GM12864 (cell line): ENCODE data around the gene SBK2.
"Not testable (repeated sequence)": the region's sequence is repeated elsewhere in the genome, so short reads cannot be mapped to it uniquely, and the experiment has no call there.

Experiments used
- DNase-seq: peaks from one replicate; pipeline ENCODE4 v3.0.0-alpha.2; 2011; ENCODE audit warnings: low read depth
- H3K4me3 ChIP-seq: 2 replicates; pipeline ENCODE4 v1.5.1; 2011; ENCODE audit warnings: mild to moderate bottlenecking, low read depth, low read length, control low read depth
- TF ChIP-seq, protein P1 (sequence below): IDR thresholded peaks from 2 replicates; pipeline ENCODE4 v1.5.1; 2011; ENCODE audit warnings: low read depth, mild to moderate bottlenecking, moderate library complexity, low read length, control low read depth, inconsistent platforms; ENCODE audit errors: missing control alignments

SBK2 gene

DNA sequence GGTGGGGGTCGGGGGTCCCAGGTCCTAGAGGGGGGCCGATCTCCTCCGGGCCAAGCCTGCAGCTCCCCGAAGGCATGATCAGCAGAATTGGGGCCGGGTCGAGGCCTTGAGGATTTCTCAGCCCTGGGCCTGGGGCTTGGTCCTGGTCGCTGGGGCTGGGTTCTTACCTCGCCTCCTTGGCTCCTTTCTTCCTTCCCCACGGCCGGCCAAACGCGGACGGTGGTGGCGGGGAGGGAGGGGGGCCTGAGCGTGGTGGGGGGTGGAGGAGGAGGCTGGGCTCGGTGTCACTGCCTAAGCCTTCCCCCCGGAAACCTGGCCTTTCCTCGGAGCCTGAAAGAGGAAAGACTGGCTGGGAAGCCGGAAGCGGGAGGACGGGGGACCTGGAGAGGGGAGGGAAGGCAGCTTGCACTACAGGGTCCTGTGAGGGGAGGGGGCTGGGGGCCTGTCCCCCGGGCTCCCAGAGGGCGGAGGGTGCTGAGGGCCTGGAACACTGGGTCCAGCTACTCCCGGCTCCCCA is 43.8 kb upstream of the SBK2 start, which contains the start of gene ZNF579:
Gene ZNF579, minus strand, starts transcription at position 221 of the 517 bp plus-strand sequence. CDS start 1,209 bp downstream, outside the sequence.
- peak within 1 kb of the TSS; percentile 81 for H3K4me3 ChIP-seq
- peak; percentile 59 for DNase-seq
- TF ChIP-seq, protein P1, sequence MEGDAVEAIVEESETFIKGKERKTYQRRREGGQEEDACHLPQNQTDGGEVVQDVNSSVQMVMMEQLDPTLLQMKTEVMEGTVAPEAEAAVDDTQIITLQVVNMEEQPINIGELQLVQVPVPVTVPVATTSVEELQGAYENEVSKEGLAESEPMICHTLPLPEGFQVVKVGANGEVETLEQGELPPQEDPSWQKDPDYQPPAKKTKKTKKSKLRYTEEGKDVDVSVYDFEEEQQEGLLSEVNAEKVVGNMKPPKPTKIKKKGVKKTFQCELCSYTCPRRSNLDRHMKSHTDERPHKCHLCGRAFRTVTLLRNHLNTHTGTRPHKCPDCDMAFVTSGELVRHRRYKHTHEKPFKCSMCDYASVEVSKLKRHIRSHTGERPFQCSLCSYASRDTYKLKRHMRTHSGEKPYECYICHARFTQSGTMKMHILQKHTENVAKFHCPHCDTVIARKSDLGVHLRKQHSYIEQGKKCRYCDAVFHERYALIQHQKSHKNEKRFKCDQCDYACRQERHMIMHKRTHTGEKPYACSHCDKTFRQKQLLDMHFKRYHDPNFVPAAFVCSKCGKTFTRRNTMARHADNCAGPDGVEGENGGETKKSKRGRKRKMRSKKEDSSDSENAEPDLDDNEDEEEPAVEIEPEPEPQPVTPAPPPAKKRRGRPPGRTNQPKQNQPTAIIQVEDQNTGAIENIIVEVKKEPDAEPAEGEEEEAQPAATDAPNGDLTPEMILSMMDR: no peak

DNA sequence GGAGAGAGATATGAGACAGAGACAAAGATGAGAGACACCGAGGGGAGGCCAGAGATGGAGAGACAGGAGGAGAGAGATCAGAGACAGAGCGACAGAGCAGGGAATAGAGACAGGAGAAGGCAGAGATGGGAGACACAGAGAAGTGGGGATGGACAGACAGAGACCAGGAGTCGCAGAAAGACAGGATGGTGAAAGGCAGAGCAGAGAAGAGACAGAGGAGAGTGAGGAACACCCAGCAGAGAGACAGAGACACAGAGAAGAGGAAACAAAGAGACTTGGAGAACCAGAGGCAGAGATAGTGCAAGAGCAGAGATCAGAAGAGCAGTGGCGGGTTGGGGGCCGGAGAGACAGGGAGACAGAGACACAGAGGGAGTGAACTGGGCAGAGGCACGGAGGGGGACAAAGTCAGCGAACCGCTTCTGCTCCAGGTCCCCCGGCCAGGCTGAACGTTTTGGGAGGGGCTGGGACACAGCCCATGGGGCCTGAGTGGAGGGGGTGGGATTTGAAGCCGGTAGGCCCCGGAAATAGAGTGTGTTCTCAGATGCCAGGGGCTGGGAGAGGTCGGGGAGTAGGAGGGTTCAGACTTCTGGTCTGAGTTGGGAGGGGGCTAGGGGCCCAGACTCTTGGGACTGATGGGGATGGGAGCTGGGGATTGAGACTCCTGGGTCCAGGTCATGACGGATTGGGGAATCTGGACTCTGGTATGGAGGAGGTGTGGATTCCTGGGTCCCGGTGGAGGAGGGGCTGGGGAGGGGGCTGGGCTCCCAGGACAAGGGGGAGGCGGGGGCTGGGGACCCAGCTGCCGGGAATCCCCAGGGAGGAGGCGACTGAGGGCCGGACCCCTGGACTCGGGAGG is 43.1 kb upstream of the SBK2 start:
- TF ChIP-seq, protein P1: no peak
- H3K4me3 ChIP-seq: peak overlapping the region; percentile 81
- DNase-seq: no peak

DNA sequence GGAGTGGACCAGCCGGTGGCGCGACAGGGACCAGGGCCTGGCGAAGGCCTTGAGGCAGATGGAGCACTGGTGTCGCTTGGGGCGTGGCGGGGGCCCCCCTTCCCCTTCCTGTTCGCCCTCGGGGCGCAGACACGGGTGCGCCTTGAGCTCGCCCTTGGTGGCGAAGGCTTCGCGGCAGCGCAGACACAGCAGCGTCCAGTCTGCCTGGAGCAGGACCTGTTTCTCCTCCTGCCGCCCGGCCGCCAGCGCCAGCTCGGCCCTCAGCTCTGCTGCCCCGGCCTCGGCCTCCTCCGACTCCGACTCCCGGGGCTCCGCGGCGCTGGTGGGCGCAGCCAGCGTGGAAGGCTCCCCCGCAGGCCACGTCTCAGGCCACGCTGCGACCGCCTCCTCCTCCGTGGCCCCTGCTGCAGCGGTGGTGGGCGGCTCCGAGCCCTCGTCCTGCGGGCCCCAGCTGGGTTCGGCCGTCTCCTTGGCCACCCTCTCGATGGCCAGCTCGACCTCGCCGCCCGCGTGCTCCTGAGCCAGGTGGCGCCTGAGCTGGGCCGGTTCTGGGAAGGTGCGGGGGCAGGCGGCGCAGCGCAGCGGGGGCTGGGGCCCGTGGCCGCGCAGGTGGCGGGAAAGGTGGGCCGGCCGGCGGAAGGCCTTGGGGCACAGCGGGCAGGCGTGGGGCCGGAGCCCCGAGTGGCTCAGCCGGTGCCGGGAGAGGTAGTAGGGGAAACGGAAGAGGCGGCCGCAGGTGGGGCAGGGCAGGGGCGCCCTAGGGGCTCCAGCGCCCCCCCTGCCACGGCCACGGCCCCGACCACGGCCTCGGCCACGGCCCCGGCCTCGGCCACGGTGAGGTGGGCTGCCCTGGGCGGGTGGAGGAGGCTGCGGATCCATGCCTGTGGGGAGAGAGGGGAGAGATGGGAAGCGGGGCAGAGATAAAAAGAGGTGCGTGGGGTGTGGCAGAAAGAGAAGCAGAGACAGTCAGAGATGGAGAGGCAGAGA is 42.1 kb upstream of the SBK2 start:
- TF ChIP-seq, protein P1: no peak
- H3K4me3 ChIP-seq: no peak overlapping the region
- no peak for DNase-seq

DNA sequence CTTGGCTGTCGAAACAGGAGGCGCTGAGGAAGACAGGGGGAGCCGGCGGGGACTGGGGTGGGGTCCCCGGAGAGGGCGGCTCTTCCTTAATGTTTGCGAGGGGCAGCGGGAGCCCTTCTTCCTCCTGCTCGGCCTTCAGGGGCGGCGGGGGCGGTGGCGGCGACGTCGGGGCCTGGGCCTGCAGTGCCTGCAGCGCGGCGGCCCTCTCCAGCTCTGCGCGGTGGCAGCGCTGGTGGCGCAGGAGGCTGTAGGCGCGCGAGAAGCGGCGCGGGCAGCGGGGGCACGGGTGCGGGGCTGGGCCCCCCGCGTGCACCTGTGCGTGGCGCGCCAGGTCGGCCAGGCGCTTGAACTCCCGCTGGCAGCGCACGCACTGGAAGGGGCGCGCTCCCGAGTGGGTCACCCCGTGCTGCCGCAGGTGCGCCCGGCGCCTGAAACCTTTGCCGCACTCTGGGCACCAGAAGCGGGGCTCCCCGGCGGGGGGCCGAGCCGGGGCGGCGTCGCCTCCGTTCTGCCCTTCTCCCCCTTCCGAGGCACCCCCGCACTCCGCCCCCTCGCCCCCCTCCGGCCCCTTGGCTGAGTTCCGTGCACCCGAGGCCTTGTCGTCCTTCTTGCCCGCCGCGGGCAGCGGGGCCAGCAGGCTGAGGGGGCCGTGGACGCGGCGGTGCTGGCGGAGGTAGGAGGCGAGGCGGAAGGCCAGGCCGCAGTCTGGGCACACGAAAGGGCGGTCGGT is 41.3 kb upstream of the SBK2 start:
- DNase-seq: no peak
- no peak overlapping the region for H3K4me3 ChIP-seq
- TF ChIP-seq, protein P1: no peak

DNA sequence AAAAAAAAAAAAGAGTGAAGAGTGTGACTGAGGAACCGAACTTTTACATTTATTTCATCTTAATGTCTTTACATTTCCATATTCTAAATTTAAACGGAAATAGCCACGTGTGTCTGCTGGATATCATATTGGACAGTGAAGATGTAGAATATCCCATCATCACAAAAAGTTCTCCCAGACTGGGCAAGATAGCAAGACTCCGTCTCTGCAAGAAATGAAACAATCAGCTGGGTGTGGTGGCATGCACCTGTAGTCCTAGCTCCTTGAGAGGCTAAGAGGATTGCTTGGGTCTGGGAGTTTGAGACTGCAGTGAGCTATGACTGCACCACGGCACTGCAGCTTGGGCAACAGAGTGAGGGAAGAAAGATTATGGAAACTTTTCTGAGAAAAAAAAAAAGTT is 39.8 kb upstream of the SBK2 start:
- DNase-seq: no peak
- TF ChIP-seq, protein P1: no peak
- H3K4me3 ChIP-seq: no peak overlapping the region

DNA sequence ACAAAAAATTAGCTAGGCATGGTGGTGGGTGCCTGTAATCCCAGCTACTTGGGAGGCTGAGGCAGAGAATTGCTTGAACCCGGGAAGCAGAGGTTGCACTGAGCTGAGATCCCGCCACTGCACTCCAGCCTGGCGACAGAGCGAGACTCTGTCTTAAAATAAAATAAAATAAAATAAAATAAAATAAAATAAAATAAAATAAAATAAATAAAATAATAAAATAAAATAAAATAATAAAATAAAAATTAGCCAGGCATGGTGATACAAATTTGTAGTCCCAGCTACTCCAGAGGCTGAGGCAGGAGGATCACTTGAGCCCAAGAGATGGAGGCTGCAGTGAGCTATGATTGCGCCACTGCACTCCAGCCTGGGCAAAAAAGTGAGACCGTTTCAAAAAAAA is 37.0 kb upstream of the SBK2 start:
- H3K4me3 ChIP-seq: not testable (repeated sequence)

DNA sequence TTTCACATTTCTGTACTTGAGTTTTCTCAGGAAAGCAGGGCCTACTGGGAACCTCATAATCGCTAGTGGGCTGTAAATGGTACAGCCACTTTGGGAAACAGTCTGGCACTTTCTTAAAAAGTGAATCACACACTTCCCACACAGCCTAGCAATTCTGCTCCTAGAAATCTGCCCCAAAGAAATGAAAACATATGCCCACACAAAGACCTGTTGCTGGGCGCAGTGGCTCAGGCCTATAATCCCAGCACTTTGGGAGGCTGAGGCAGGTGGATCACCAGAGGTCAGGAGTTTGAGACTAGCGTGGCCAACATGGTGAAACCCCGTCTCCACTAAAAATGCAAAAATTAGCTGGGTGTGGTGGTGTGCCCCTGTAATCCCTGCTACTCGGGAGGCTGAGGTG is 32.5 kb upstream of the SBK2 start:
- not testable (repeated sequence) for H3K4me3 ChIP-seq, DNase-seq

More for the DNA sequence above, 37.0 kb upstream of the SBK2 start:
- DNase-seq: not testable (repeated sequence)
